Large intestine (tissue), 3 donors: ENCODE data around the gene GTPBP3. TPM values are rescaled to one million over a fixed set of nuclear protein-coding genes. Genes with fewer than 3 reads are reported as not detected.
"Not testable (repeated sequence)": the region's sequence is repeated elsewhere in the genome, so short reads cannot be mapped to it uniquely, and the experiment has no call there.

Experiments used
- DNase-seq, 2 donors: peaks; one replicate each; pipeline versions ENCODE4 v3.0.0 to v3.0.0-alpha.2; 2013
- H3K27ac ChIP-seq: one replicate; pipeline ENCODE4 v1.5.1; 2013; ENCODE audit warnings: low read length
- H3K27me3 ChIP-seq: 2 replicates; pipeline ENCODE4 v1.6.1; 2013; ENCODE audit warnings: low read length; ENCODE audit not compliant: control insufficient read depth, insufficient read depth
- H3K36me3 ChIP-seq: 2 replicates; pipeline ENCODE4 v1.6.1; 2013; ENCODE audit warnings: low read length; ENCODE audit not compliant: control insufficient read depth, insufficient read depth
- H3K4me1 ChIP-seq: one replicate; pipeline ENCODE4 v1.6.1; 2013; ENCODE audit warnings: low read length; ENCODE audit not compliant: control insufficient read depth, insufficient read depth
- H3K4me3 ChIP-seq: one replicate; pipeline ENCODE4 v1.5.1; 2013; ENCODE audit warnings: low read length
- H3K9me3 ChIP-seq: one replicate; pipeline ENCODE4 v1.6.1; 2013; ENCODE audit warnings: mild to moderate bottlenecking, low read depth, low read length, moderate library complexity; ENCODE audit not compliant: control insufficient read depth
- WGBS: methylation state at CpG from one replicate; pipeline ENCODE4 v1.1.5; 2013; ENCODE audit warnings: low lambda C conversion rate; ENCODE audit not compliant: insufficient coverage; 5-methylcytosine and 5-hydroxymethylcytosine counted together
- polyA plus RNA-seq: library from polyadenylated mRNA; unstranded; fragments of 120-200 nt; gene quantifications from one replicate; pipeline ENCODE4 v1.2.1, GENCODE V29; 2013

The GTPBP3 gene
- polyA plus RNA-seq, 1 donor, result 18.2 TPM

GRCh38 chr19:17348700-17349099 is 11.3 kb downstream of the GTPBP3 start:
- peak in 1 of 2 donors; percentile 50 for DNase-seq
- Histone ChIP-seq H3K36me3 (no peaks in the 10 kb centered on the region), H3K27ac (no peak overlapping the region), H3K27me3 (peaks cover 7% of the 10 kb centered on the region), H3K9me3 (no peaks in the 10 kb centered on the region), H3K4me3 (no peak overlapping the region), H3K4me1 (no peaks in the 10 kb centered on the region)
- no CpG with 5 or more reads among the region's 12 CpGs for WGBS

DNA sequence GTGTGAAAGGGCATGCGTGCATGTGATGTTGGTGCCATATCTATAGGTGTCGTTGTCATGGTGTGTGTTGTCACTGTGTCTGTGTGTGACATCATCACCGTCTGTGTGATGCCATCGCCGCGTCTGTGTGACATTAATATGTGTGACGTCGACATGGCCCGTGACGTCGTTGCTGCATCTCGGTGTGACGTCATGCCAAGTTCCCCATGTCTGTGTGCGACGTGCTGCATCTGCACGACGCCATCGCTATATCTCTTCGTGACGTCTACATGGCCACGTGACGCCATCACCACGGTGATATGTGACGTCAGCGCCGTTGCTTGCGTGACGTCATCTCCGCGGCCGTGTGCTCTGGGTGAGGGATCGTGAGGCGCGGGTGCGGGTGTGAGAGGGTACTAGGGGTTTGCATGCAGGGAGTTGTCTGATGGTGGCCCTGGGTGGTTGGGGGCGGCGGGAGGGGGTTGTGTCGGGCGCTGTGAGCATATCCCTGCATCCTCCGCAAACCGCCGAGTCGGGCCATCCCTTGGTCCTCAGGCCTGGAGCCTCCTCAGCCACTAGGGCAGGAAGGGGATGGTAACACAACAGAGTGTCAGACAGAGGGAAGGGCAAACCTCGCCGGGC is 14.6 kb downstream of the GTPBP3 start:
- Histone ChIP-seq H3K36me3 (no peaks in the 10 kb centered on the region), H3K9me3 (no peaks in the 10 kb centered on the region), H3K27me3 (peaks cover 7% of the 10 kb centered on the region), H3K4me3 (no peak overlapping the region), H3K4me1 (no peaks in the 10 kb centered on the region), H3K27ac (no peak overlapping the region)
- DNase-seq, result no peak
- no CpG with 5 or more reads among the region's 45 CpGs for WGBS

GRCh38 chr19:17352608-17353280 is 15.4 kb downstream of the GTPBP3 start:
- WGBS, result no CpG with 5 or more reads among the region's 14 CpGs
- Histone ChIP-seq H3K4me3 (no peak overlapping the region), H3K36me3 (no peaks in the 10 kb centered on the region), H3K4me1 (no peaks in the 10 kb centered on the region), H3K9me3 (no peaks in the 10 kb centered on the region), H3K27me3 (peaks cover 7% of the 10 kb centered on the region), H3K27ac (no peak overlapping the region)
- DNase-seq, result no peak

- Histone ChIP-seq H3K27ac (no peak overlapping the region), H3K27me3 (peaks cover 7% of the 10 kb centered on the region), H3K9me3 (no peaks in the 10 kb centered on the region), H3K4me3 (no peak overlapping the region), H3K36me3 (no peaks in the 10 kb centered on the region), H3K4me1 (no peaks in the 10 kb centered on the region)
- no CpG with 5 or more reads among the region's 8 CpGs for WGBS
- no peak for DNase-seq
These were observed 16.0 kb downstream of the GTPBP3 start for GRCh38 chr19:17353386-17353785.

DNA sequence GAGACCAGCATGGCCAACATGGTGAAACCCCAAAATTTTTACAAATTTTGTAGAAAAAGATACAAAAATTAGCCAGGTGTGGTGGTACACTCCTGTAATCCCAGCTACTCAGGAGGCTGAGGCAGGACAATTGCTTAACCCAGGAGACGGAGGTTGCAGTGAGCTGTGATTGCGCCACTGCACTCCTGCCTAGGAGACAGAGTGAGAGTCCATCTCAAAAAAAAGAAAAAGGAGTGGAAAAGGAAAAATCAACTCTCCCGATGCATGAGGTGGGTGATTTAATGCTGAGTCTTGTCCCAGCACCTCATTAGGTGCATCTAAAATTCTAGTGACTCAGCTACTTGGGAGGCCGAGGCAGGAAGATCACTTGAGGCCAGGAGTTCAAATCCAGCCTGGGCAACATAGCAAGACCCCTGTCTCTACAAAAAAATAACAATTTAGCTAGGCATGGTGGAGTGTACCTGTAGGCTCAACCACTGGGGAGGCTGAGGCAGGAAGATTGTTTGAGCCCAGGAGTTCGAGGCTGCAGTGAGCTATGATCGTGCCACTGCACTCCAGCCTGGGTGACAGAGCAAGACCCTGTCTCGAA is 19.8 kb downstream of the GTPBP3 start:
- Histone ChIP-seq H3K27ac (no peak overlapping the region), H3K27me3 (no peaks in the 10 kb centered on the region), H3K4me1 (no peaks in the 10 kb centered on the region), H3K36me3 (no peaks in the 10 kb centered on the region), H3K9me3 (no peaks in the 10 kb centered on the region), H3K4me3 (no peak overlapping the region)
- no peak for DNase-seq
- 89% methylated on average over 3 of the region's 7 CpGs for WGBS

- WGBS, result no CpG with 5 or more reads among the region's 11 CpGs
- Histone ChIP-seq H3K27ac (no peak overlapping the region), H3K36me3 (no peaks in the 10 kb centered on the region), H3K4me3 (no peak overlapping the region), H3K9me3 (no peaks in the 10 kb centered on the region), H3K4me1 (no peaks in the 10 kb centered on the region), H3K27me3 (no peaks in the 10 kb centered on the region)
- no peak for DNase-seq
These were observed 20.4 kb downstream of the GTPBP3 start for GRCh38 chr19:17357724-17358123.

DNA sequence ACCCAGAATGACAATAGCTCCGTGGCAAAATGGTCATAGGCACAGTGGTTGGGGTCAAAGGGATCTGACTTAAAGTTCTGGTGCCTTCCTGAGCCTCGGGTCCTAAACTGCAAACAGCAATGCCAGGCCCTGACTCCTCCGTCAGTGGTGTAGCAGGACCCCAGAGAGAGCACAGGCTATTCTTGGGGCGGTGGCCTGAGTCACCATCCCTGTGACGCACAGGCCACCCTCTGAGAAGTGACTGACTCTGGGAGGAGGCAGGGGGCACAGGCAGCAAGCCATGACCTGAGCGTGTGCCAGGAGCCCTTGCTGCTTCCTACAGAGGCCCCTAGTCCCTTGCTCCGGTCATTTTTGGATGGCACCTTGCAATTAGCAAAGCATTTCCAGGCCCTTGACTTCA is 21.0 kb downstream of the GTPBP3 start:
- H3K4me3 ChIP-seq, result no peak overlapping the region
- H3K27me3 ChIP-seq, result no peaks in the 10 kb centered on the region
- no peaks in the 10 kb centered on the region for H3K9me3 ChIP-seq
- no peaks in the 10 kb centered on the region for H3K36me3 ChIP-seq
- no peaks in the 10 kb centered on the region for H3K4me1 ChIP-seq
- WGBS, result no CpG with 5 or more reads among the region's 7 CpGs
- DNase-seq, result no peak
- H3K27ac ChIP-seq, result no peak overlapping the region

DNA sequence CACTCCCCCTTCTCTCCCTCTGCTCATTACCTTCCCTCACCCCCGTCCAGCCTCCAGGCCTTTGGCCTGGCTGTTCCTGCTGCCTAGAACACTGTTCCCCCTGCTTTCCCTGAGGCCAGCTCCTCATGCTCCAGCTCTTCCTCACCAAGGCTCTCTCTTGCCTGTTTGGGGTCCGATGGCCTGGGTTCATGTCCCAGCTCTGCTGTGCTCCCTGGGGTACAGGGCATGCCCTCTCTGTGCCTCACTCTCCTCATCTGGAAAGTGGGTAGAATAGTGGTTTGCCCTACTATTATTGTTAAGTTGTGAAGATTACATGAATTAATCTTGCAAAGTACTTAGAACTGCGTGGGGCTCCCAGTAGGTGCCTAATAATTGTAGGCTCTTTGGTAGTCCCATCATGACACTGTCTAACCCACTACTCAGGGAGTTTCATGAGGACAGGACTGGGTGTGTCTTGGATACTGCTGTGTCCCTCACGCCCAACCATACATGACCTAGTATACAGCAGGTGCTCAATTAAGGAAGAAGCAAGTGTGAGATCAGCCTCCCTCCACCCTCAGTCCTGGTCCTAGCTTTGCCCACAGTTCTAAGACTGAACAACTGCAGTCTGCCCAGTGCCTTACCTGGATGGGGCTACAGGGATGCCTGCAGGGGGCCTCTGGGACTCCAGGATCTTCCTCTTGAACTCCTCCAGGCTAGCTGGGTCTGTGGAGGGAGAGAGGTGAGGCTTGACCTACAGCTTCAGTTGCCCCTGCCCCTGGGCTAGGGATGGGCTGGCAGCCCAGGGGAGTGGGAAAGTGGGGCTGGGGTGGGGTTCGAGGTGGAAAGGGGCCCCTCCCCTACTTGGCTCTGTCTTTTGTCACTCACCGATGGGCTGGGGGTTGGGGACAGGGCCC is 22.8 kb downstream of the GTPBP3 start:
- no peak for DNase-seq
- Histone ChIP-seq H3K4me3 (no peak overlapping the region), H3K27ac (no peak overlapping the region), H3K27me3 (no peaks in the 10 kb centered on the region), H3K4me1 (no peaks in the 10 kb centered on the region), H3K36me3 (no peaks in the 10 kb centered on the region), H3K9me3 (no peaks in the 10 kb centered on the region)
- no CpG with 5 or more reads among the region's 6 CpGs for WGBS

- not testable (repeated sequence) for H3K36me3 ChIP-seq, H3K9me3 ChIP-seq, DNase-seq, H3K27ac ChIP-seq, H3K4me1 ChIP-seq, H3K27me3 ChIP-seq, H3K4me3 ChIP-seq
- WGBS, result no CpG with 5 or more reads among the region's 20 CpGs
These were observed 26.7 kb downstream of the GTPBP3 start for GRCh38 chr19:17363852-17364605.

DNA sequence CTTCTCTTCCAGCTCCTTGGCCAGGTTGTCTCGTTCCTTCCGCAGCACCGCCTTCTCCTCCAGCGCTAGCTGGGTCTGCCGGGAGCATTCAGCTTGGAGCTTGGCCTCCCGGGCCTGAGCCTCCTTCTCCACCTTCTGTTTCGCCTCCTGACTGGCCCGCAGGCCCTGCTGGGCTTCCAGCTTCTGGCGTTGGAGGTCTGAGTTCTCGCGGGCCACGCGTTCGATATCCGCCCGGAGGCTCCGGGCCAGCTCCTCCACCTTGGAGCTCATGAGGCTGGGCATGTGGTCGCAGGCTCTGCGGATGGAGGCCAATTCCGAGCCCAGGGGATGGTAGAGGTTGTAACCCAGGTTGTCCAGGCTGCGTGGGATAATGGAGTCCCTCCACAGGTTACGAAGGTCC is 28.0 kb downstream of the GTPBP3 start:
- WGBS, result no CpG with 5 or more reads among the region's 22 CpGs
- H3K27me3 ChIP-seq, result no peaks in the 10 kb centered on the region
- no peak for DNase-seq
- no peaks in the 10 kb centered on the region for H3K4me1 ChIP-seq
- H3K36me3 ChIP-seq, result no peaks in the 10 kb centered on the region
- no peak overlapping the region for H3K4me3 ChIP-seq
- H3K27ac ChIP-seq, result no peak overlapping the region
- H3K9me3 ChIP-seq, result no peaks in the 10 kb centered on the region
